Large intestine (tissue), 1 donor: ENCODE data around the gene ENO3. TPM values are rescaled to one million over a fixed set of nuclear protein-coding genes. Genes with fewer than 3 reads are reported as not detected.

Experiments
- polyA plus RNA-seq: library from polyadenylated mRNA; unstranded; fragments of 120-200 nt; gene quantifications from one replicate; pipeline ENCODE4 v1.2.1, GENCODE V29; 2013

The ENO3 gene
- polyA plus RNA-seq, 1 donor = 31.4 TPM

Other genes starting within 250 kb of the ENO3 start
- 50.9 TPM for gene PELP1, start 247.0 kb upstream of the ENO3 start, polyA plus RNA-seq
- 96.7 TPM for gene ARRB2, start 240.5 kb upstream of the ENO3 start, polyA plus RNA-seq
- gene MED11, start 219.7 kb upstream of the ENO3 start, polyA plus RNA-seq = 33.0 TPM
- gene ZMYND15, start 211.3 kb upstream of the ENO3 start, polyA plus RNA-seq = 5.1 TPM
- 62.1 TPM for gene CXCL16, start 211.2 kb upstream of the ENO3 start, polyA plus RNA-seq
- 44.0 TPM for gene TM4SF5, start 179.2 kb upstream of the ENO3 start, polyA plus RNA-seq
- gene VMO1, start 164.8 kb upstream of the ENO3 start, polyA plus RNA-seq = 2.1 TPM
- 34.4 TPM for gene GLTPD2, start 162.2 kb upstream of the ENO3 start, polyA plus RNA-seq
- gene PSMB6, start 155.0 kb upstream of the ENO3 start, polyA plus RNA-seq = 97.1 TPM
- gene PLD2, start 144.0 kb upstream of the ENO3 start, polyA plus RNA-seq = 21.8 TPM
- 103 TPM for gene MINK1, start 117.8 kb upstream of the ENO3 start, polyA plus RNA-seq
- 2.1 TPM for gene C17orf107, start 51.6 kb upstream of the ENO3 start, polyA plus RNA-seq
- gene CHRNE, start 48.0 kb upstream of the ENO3 start, polyA plus RNA-seq = 0.37 TPM
- gene GP1BA, start 18.8 kb upstream of the ENO3 start, polyA plus RNA-seq = 1.5 TPM
- 47.1 TPM for gene SLC25A11, start 11.1 kb upstream of the ENO3 start, polyA plus RNA-seq
- gene RNF167, start 10.9 kb upstream of the ENO3 start, polyA plus RNA-seq = 117 TPM
- 557 TPM for gene PFN1, start 2.6 kb upstream of the ENO3 start, polyA plus RNA-seq
- gene SPAG7, start 16.7 kb downstream of the ENO3 start, polyA plus RNA-seq = 82.0 TPM
- 35.6 TPM for gene CAMTA2, start 36.6 kb downstream of the ENO3 start, polyA plus RNA-seq
- gene INCA1, start 46.4 kb downstream of the ENO3 start, polyA plus RNA-seq = 4.6 TPM
- gene KIF1C, start 46.8 kb downstream of the ENO3 start, polyA plus RNA-seq = 69.2 TPM
- 3.2 TPM for gene SLC52A1, start 84.3 kb downstream of the ENO3 start, polyA plus RNA-seq
- gene ZFP3, start 127.3 kb downstream of the ENO3 start, polyA plus RNA-seq = 9.9 TPM
- gene ZNF232, start 160.8 kb downstream of the ENO3 start, polyA plus RNA-seq = 11.1 TPM
- 0.54 TPM for gene USP6, start 164.9 kb downstream of the ENO3 start, polyA plus RNA-seq
- 14.6 TPM for gene ZNF594, start 240.7 kb downstream of the ENO3 start, polyA plus RNA-seq